Measurements from ENCODE around the gene SLC4A7. TPM values are rescaled to one million over a fixed set of nuclear protein-coding genes. Genes with fewer than 3 reads are reported as not detected.

SLC4A7 gene
- total RNA-seq, 4 donors from 2014 or later = 23.1 to 62.9 (median 43.6) TPM

- no peak for TF ChIP-seq EP300 (IDR thresholded peaks at IDR 0.05)
- TF ChIP-seq POLR2A (IDR thresholded peaks at IDR 0.05) = no peak
- TF ChIP-seq CTCF (IDR thresholded peaks at IDR 0.05) = no peak
- TF ChIP-seq POLR2AphosphoS5 (IDR thresholded peaks at IDR 0.05) = no peak
- H3K4me1 ChIP-seq = no peaks in the 10 kb centered on the region
- WGBS, 2 donors (ENCODE audit: low coverage in 1 of 2) = 89 to 92% methylated on average over 2 to 3 of the region's 3 CpGs
- H3K27me3 ChIP-seq = no peaks in the 10 kb centered on the region
- H3K36me3 ChIP-seq = no peaks in the 10 kb centered on the region
- ATAC-seq = no peak
- H3K9me3 ChIP-seq = no peaks in the 10 kb centered on the region
- no peak overlapping the region for H3K4me3 ChIP-seq
- H3K27ac ChIP-seq = no peak overlapping the region
Observed at GRCh38 chr3:27349832-27350231, 134.4 kb downstream of the SLC4A7 start.

- no peak for ATAC-seq
- Histone ChIP-seq H3K9me3 (no peaks in the 10 kb centered on the region), H3K27me3 (no peaks in the 10 kb centered on the region), H3K4me3 (no peak overlapping the region), H3K27ac (no peak overlapping the region), H3K4me1 (no peaks in the 10 kb centered on the region), H3K36me3 (no peaks in the 10 kb centered on the region)
- 84 to 93% methylated on average over 8 to 11 of the region's 11 CpGs for WGBS, 2 donors (ENCODE audit: low coverage in 1 of 2)
- TF ChIP-seq POLR2A (IDR thresholded peaks at IDR 0.05) (no peak), POLR2AphosphoS5 (IDR thresholded peaks at IDR 0.05) (no peak)
Observed at GRCh38 chr3:27345959-27346865, 138.0 kb downstream of the SLC4A7 start.

DNA sequence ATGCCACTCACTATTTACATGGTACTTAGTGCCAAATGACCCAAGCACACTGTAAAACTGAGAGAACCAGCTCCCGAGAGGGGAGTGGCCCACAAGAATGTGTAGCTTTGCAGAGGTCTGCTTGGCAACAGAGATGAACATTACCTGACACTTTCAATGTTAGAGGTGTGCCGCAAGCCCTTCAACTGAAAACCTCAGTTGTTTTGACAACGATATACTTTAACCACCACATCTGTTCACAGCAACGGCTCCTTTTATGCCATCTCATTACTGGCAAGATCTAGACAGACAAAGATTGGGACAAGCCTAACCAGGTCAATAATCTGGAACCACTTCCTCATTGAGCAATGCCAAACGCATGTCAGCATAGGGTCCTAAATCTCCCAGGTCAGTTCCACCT, 138.7 kb downstream of the SLC4A7 start:
- H3K27ac ChIP-seq = no peak overlapping the region
- H3K4me1 ChIP-seq = no peaks in the 10 kb centered on the region
- 82 to 83% methylated on average over 5 of the region's 5 CpGs for whole genome bisulfite sequencing, 2 donors (ENCODE audit: low coverage in 1 of 2)
- ATAC-seq = no peak
- no peak for TF ChIP-seq EP300 (IDR thresholded peaks at IDR 0.05)
- TF ChIP-seq POLR2A (IDR thresholded peaks at IDR 0.05) = no peak
- no peak for TF ChIP-seq CTCF (IDR thresholded peaks at IDR 0.05)
- TF ChIP-seq POLR2AphosphoS5 (IDR thresholded peaks at IDR 0.05) = no peak
- H3K4me3 ChIP-seq = no peak overlapping the region
- H3K36me3 ChIP-seq = no peaks in the 10 kb centered on the region
- no peaks in the 10 kb centered on the region for H3K9me3 ChIP-seq
- no peaks in the 10 kb centered on the region for H3K27me3 ChIP-seq

DNA sequence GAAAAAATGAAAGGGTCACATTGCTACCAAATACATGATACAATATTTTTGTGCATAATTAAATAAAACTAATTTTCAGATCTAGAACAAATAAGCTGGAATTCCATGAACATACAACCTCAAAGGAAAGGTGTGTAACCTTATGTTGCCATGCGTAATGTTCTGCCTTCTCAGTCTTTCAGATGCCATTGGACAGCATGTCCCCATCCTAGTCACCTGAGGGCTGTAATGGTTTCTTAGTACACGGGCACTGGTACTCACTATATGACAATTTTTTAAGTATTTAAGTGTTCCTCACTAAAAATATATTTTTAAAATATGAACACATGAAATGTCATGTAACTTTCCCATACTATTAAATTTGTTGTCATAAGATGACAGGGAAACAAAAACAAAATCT, 139.1 kb downstream of the SLC4A7 start:
- H3K27me3 ChIP-seq = no peaks in the 10 kb centered on the region
- no peaks in the 10 kb centered on the region for H3K36me3 ChIP-seq
- H3K9me3 ChIP-seq = no peaks in the 10 kb centered on the region
- no peak overlapping the region for H3K27ac ChIP-seq
- ATAC-seq = no peak
- TF ChIP-seq EP300 (IDR thresholded peaks at IDR 0.05) = no peak
- TF ChIP-seq CTCF (IDR thresholded peaks at IDR 0.05) = no peak
- no peak for TF ChIP-seq POLR2AphosphoS5 (IDR thresholded peaks at IDR 0.05)
- TF ChIP-seq POLR2A (IDR thresholded peaks at IDR 0.05) = no peak
- no peak overlapping the region for H3K4me3 ChIP-seq
- 94 to 95% methylated on average over 2 of the region's 2 CpGs for WGBS, 2 donors (ENCODE audit: low coverage in 1 of 2)
- no peaks in the 10 kb centered on the region for H3K4me1 ChIP-seq

- Histone ChIP-seq H3K36me3 (no peaks in the 10 kb centered on the region), H3K4me1 (no peaks in the 10 kb centered on the region), H3K27me3 (no peaks in the 10 kb centered on the region), H3K4me3 (no peak overlapping the region), H3K27ac (no peak overlapping the region), H3K9me3 (no peaks in the 10 kb centered on the region)
- 100% methylated on average over 3 of the region's 3 CpGs for WGBS, 2 donors (ENCODE audit: low coverage in 1 of 2)
- no peak for TF ChIP-seq CTCF (IDR thresholded peaks at IDR 0.05)
- no peak for TF ChIP-seq POLR2A (IDR thresholded peaks at IDR 0.05)
- no peak for TF ChIP-seq POLR2AphosphoS5 (IDR thresholded peaks at IDR 0.05)
- TF ChIP-seq EP300 (IDR thresholded peaks at IDR 0.05) = no peak
- no peak for ATAC-seq
Observed at GRCh38 chr3:27344192-27344591, 140.0 kb downstream of the SLC4A7 start.
